OCI-LY3 (cell line): ENCODE data around the gene EPC2.

Source experiments
- CTCF ChIP-seq: fragments of 200-600, 300-600 bp; sonication (generic); IDR thresholded peaks from 2 replicates; pipeline ENCODE4 v1.5.1; 2014; ENCODE audit warnings: antibody characterized with exemption, low read length, low read depth
- EZH2phosphoT487 ChIP-seq: fragments of 200-600 bp; shearing (Covaris generic); IDR thresholded peaks from 2 replicates; pipeline ENCODE4 v1.6.1; 2018; ENCODE audit warnings: antibody characterized with exemption, mixed run types, low read depth

GRCh38 chr2:148642891-148643416 is 1.6 kb upstream of the EPC2 start:
- no peak for TF ChIP-seq CTCF
- TF ChIP-seq EZH2phosphoT487 = no peak
